ENCODE data around the gene ATP6AP1. TPM values are rescaled to one million over a fixed set of nuclear protein-coding genes. Genes with fewer than 3 reads are reported as not detected.

The ATP6AP1 gene
- total RNA-seq, 1 experiment from 2014 or later, result 221 TPM

DNA sequence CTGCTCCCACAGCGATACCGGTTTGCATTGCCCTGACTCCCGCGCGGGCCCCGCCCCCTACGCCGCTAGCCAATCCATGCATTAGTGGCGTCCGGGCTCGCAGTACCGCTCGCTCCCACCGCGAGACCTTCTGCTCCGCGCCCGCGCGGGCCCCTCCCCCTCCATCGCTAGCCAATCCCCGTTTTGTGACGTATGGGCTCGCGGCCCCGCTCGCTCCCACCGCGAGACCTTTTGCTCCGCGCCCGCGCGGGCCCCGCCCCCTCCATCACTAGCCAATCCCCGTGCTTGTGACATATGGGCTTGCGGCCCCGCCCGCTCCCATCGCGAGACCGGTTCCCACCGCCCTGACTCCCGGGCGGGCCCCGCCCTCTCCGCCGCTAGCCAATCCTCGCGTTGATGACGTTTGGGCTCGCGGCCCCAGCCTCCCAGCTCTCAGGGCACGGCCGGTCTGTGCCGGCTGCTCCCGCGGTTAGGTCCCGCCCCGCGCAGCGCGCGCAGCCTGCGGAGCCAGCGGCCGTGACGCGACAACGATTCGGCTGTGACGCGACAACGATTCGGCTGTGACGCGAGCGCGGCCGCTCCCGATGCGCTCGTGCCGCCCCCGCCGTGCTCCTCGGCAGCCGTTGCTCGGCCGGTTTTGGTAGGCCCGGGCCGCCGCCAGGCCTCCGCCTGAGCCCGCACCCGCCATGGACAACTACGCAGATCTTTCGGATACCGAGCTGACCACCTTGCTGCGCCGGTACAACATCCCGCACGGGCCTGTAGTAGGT lies 49.5 kb upstream of the ATP6AP1 start, which contains the start of gene EMD:
Gene EMD (plus strand): TSS at position 497 of the 770 bp plus-strand sequence. CDS start 190 bp downstream, at position 687.
- peak within 1 kb of the TSS; percentile 91 to 94 for H3K4me3 ChIP-seq (ENCODE audit: low read depth in 2 of 2, low read length in 2 of 2)
- peaks cover 4% of the 10 kb centered on the region for H3K36me3 ChIP-seq (ENCODE audit: control insufficient read depth, insufficient read depth, low read length)
- ATAC-seq, result peak; percentile 87
- CTCF ChIA-PET, result no interaction called here
- BruUV-seq (replicated peaks), result no TSS peak
- POLR2A ChIA-PET, result interaction anchor here (1.0 kb wide), 1 partner anchor 8 kb away, joined by 4 read pairs; no protein-coding TSS in a partner anchor
- DNase-seq (ENCODE audit: low read depth, low spot score), result peak; percentile 95
- TF ChIP-seq CTCF (IDR thresholded peaks at IDR 0.05) (no peak), REST (IDR thresholded peaks at IDR 0.05; ENCODE audit: insufficient read depth in 1 of 2, low read depth in 2 of 2, low read length in 1 of 2) (no peak), POLR2AphosphoS5 (IDR thresholded peaks at IDR 0.05; ENCODE audit: low read depth, low read length) (no peak; the same call in none of the 2 replicates), SIN3A (IDR thresholded peaks at IDR 0.05; ENCODE audit: borderline replicate concordance, insufficient read depth, low read depth, low read length) (peak; percentile 93; the same call in 1 of the 2 replicates), TCF7L2 (IDR thresholded peaks at IDR 0.05; ENCODE audit: low read depth, low read length) (no peak; the same call in 1 of the 2 replicates)
- peaks cover 40% of the 10 kb centered on the region for H3K4me1 ChIP-seq (ENCODE audit: control insufficient read depth, insufficient read depth, low read length)
- in situ Hi-C loops (cut with HindIII; ENCODE audit: low pct_unique_long_range_greater_than_20kb, low sequenced_read_pairs) (no loop called here), intact Hi-C loops (cut with micrococcal nuclease; ENCODE audit: unreplicated experiment) (no loop called here)
- H3K9me3 ChIP-seq (ENCODE audit: control insufficient read depth, insufficient read depth, low read depth, low read length), result no peaks in the 10 kb centered on the region
- H3K27me3 ChIP-seq (ENCODE audit: control insufficient read depth, insufficient read depth, low read length), result no peaks in the 10 kb centered on the region
- H3K27ac ChIP-seq (ENCODE audit: low read length), result peak within 1 kb of the TSS; percentile 94

DNA sequence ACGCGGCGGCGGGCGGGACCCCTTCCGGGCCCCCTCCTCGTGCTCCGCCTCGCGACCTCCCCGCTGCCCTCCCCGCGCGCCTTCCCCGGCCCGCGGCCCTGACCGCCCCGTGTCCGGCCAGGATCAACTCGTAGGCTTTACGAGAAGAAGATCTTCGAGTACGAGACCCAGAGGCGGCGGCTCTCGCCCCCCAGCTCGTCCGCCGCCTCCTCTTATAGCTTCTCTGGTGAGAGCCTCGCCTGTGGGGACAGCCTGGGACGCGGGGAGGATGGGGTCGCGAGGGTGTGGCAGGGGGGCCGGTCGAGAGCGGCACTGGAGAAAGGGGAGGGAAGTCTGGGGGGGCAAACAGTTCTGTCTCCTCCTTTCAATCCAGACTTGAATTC lies 48.9 kb upstream of the ATP6AP1 start:
- Histone ChIP-seq H3K27ac (ENCODE audit: low read length) (peak overlapping the region; percentile 94), H3K9me3 (ENCODE audit: control insufficient read depth, insufficient read depth, low read depth, low read length) (no peaks in the 10 kb centered on the region), H3K27me3 (ENCODE audit: control insufficient read depth, insufficient read depth, low read length) (no peaks in the 10 kb centered on the region), H3K36me3 (ENCODE audit: control insufficient read depth, insufficient read depth, low read length) (peaks cover 4% of the 10 kb centered on the region), H3K4me3 (ENCODE audit: low read depth in 2 of 2, low read length in 2 of 2) (peak overlapping the region; percentile 91 to 94), H3K4me1 (ENCODE audit: control insufficient read depth, insufficient read depth, low read length) (peaks cover 39% of the 10 kb centered on the region)
- ATAC-seq, result no peak
- DNase-seq (ENCODE audit: low read depth, low spot score), result no peak
- ChIA-PET CTCF (no interaction called here), POLR2A (interaction anchor here (1.0 kb wide), 1 partner anchor 9 kb away, joined by 4 read pairs; no protein-coding TSS in a partner anchor)
- no TSS peak for BruUV-seq (replicated peaks)
- no peak for TF ChIP-seq CTCF (IDR thresholded peaks at IDR 0.05)
- TF ChIP-seq TCF7L2 (IDR thresholded peaks at IDR 0.05; ENCODE audit: low read depth, low read length), result no peak
- 0 out of 2 replicates have a peak, but pooled peaks have one; percentile 11 for TF ChIP-seq SIN3A (IDR thresholded peaks at IDR 0.05; ENCODE audit: borderline replicate concordance, insufficient read depth, low read depth, low read length)
- intact Hi-C loops (cut with micrococcal nuclease; ENCODE audit: unreplicated experiment) (no loop called here), in situ Hi-C loops (cut with HindIII; ENCODE audit: low pct_unique_long_range_greater_than_20kb, low sequenced_read_pairs) (no loop called here)
